NK-92 treated with Interleukin-12 subunit alpha and Interleukin-12 subunit beta, amount 100 ng/mL, for 24 hours (cell line): ENCODE measurements around the gene INO80C.

Experiments
- DNase-seq: peaks from one replicate; lab custom pipeline; 2025; lab: John Stamatoyannopoulos, UW

INO80C gene

GRCh38 chr18:35513181-35513936 is 15.6 kb upstream of the INO80C start:
- DNase-seq: no peak

GRCh38 chr18:35512761-35513160 is 15.0 kb upstream of the INO80C start:
- no peak for DNase-seq

GRCh38 chr18:35511833-35512232 is 14.1 kb upstream of the INO80C start:
- DNase-seq: no peak

- DNase-seq: no peak
Observed at GRCh38 chr18:35511428-35511827, 13.7 kb upstream of the INO80C start.

- no peak for DNase-seq
Observed at GRCh38 chr18:35510076-35510651, 12.4 kb upstream of the INO80C start.

GRCh38 chr18:35508746-35509338 is 11.1 kb upstream of the INO80C start:
- DNase-seq: no peak

- DNase-seq: no peak
Observed at GRCh38 chr18:35508030-35508429, 10.3 kb upstream of the INO80C start.

GRCh38 chr18:35507623-35508022 is 9.9 kb upstream of the INO80C start:
- no peak for DNase-seq

GRCh38 chr18:35507192-35507591 is 9.4 kb upstream of the INO80C start:
- no peak for DNase-seq

- DNase-seq: no peak
Observed at GRCh38 chr18:35506024-35506712, 8.4 kb upstream of the INO80C start.

GRCh38 chr18:35504996-35505395 is 7.2 kb upstream of the INO80C start:
- DNase-seq: no peak

- DNase-seq: no peak
Observed at GRCh38 chr18:35502052-35502451, 4.3 kb upstream of the INO80C start.

GRCh38 chr18:35501369-35501768 is 3.6 kb upstream of the INO80C start:
- no peak for DNase-seq

GRCh38 chr18:35500113-35500512 is 2.4 kb upstream of the INO80C start:
- DNase-seq: no peak

- DNase-seq: no peak
Observed at GRCh38 chr18:35497027-35497369, 762 bp downstream of the INO80C start.

- DNase-seq: no peak
Observed at GRCh38 chr18:35495536-35496314, 2.0 kb downstream of the INO80C start.

- no peak for DNase-seq
Observed at GRCh38 chr18:35494251-35495220, 3.2 kb downstream of the INO80C start.

- no peak for DNase-seq
Observed at GRCh38 chr18:35491700-35492077, 6.1 kb downstream of the INO80C start.

- no peak for DNase-seq
Observed at GRCh38 chr18:35490894-35491699, 6.7 kb downstream of the INO80C start.

- no peak for DNase-seq
Observed at GRCh38 chr18:35489913-35490490, 7.8 kb downstream of the INO80C start.
